Endometrium (tissue), 2 donors: ENCODE results near the gene GOLGA5.
"Not testable (repeated sequence)": the region's sequence is repeated elsewhere in the genome, so short reads cannot be mapped to it uniquely, and the experiment has no call there.

Source experiments
- FAIRE-seq: peaks from 2 replicates; lab custom pipeline; 2012; peaks lifted over from hg19 to GRCh38; lab: Jason Lieb, UNC
- donor health status: control.
- donor health status: control.

GOLGA5 gene

GRCh38 chr14:92778868-92779565 lies 15.1 kb upstream of the GOLGA5 start:
- not testable (repeated sequence) for FAIRE-seq

GRCh38 chr14:92780444-92781232 lies 13.5 kb upstream of the GOLGA5 start:
- FAIRE-seq, result no peak

- no peak for FAIRE-seq
These were observed 12.8 kb upstream of the GOLGA5 start for GRCh38 chr14:92781350-92781749.

GRCh38 chr14:92783813-92784431 lies 10.2 kb upstream of the GOLGA5 start:
- peak; percentile 59 for FAIRE-seq

GRCh38 chr14:92785667-92786426 lies 8.3 kb upstream of the GOLGA5 start:
- FAIRE-seq, result no peak

GRCh38 chr14:92786427-92786756 lies 7.7 kb upstream of the GOLGA5 start:
- FAIRE-seq, result no peak

GRCh38 chr14:92787554-92787953 lies 6.6 kb upstream of the GOLGA5 start:
- no peak for FAIRE-seq

- FAIRE-seq, result no peak
These were observed 4.5 kb upstream of the GOLGA5 start for GRCh38 chr14:92789457-92790089.

- no peak for FAIRE-seq
These were observed 1.2 kb upstream of the GOLGA5 start for GRCh38 chr14:92792885-92793284.

GRCh38 chr14:92794547-92794941 lies 439 bp downstream of the GOLGA5 start:
- no peak for FAIRE-seq

GRCh38 chr14:92794961-92795360 lies 856 bp downstream of the GOLGA5 start:
- no peak for FAIRE-seq

- no peak for FAIRE-seq
These were observed 4.0 kb downstream of the GOLGA5 start for GRCh38 chr14:92797935-92798653.

- no peak for FAIRE-seq
These were observed 4.7 kb downstream of the GOLGA5 start for GRCh38 chr14:92798811-92799210.

- no peak for FAIRE-seq
These were observed 5.9 kb downstream of the GOLGA5 start for GRCh38 chr14:92800012-92800411.

- FAIRE-seq, result no peak
These were observed 6.4 kb downstream of the GOLGA5 start for GRCh38 chr14:92800525-92800924.

- peak; percentile 62 for FAIRE-seq
These were observed 7.8 kb downstream of the GOLGA5 start for GRCh38 chr14:92801917-92802316.

- FAIRE-seq, result no peak
These were observed 8.6 kb downstream of the GOLGA5 start for GRCh38 chr14:92802678-92803077.

- FAIRE-seq, result no peak
These were observed 19.1 kb downstream of the GOLGA5 start for GRCh38 chr14:92813201-92813600.

GRCh38 chr14:92819011-92819597 lies 25.0 kb downstream of the GOLGA5 start:
- no peak for FAIRE-seq

GRCh38 chr14:92819680-92820535 lies 25.8 kb downstream of the GOLGA5 start:
- FAIRE-seq, result not testable (repeated sequence)
